Suppressor macrophage treated with lipopolysaccharide for 1 hour (primary cell): ENCODE data around the gene BAK1.
"Not testable (repeated sequence)": the region's sequence is repeated elsewhere in the genome, so short reads cannot be mapped to it uniquely, and the experiment has no call there.

ENCODE experiments used
- DNase-seq, 3 donors: peaks; one replicate each; pipeline ENCODE4 v3.0.0-alpha.2; 2020 to 2022

The BAK1 gene

GRCh38 chr6:33549196-33549595 lies 30.9 kb downstream of the BAK1 start:
- no peak for DNase-seq

- DNase-seq, result no peak
These were observed 32.6 kb downstream of the BAK1 start for GRCh38 chr6:33547499-33547898.

GRCh38 chr6:33546766-33547165 lies 33.3 kb downstream of the BAK1 start:
- DNase-seq, result no peak

- not testable (repeated sequence) for DNase-seq
These were observed 34.8 kb downstream of the BAK1 start for GRCh38 chr6:33545292-33545691.

- DNase-seq, result no peak
These were observed 37.0 kb downstream of the BAK1 start for GRCh38 chr6:33543116-33543515.

- DNase-seq, result no peak
These were observed 39.3 kb downstream of the BAK1 start for GRCh38 chr6:33540768-33541167.

- DNase-seq, result no peak
These were observed 45.4 kb downstream of the BAK1 start for GRCh38 chr6:33534702-33535101.

- not testable (repeated sequence) for DNase-seq
These were observed 46.8 kb downstream of the BAK1 start for GRCh38 chr6:33533163-33533869.

GRCh38 chr6:33532431-33532830 lies 47.6 kb downstream of the BAK1 start:
- DNase-seq, result not testable (repeated sequence)

GRCh38 chr6:33530617-33531016 lies 49.5 kb downstream of the BAK1 start:
- DNase-seq, result not testable (repeated sequence)
